GM21723 (cell line): ENCODE data around the gene CPED1.
"Not testable (repeated sequence)": the region's sequence is repeated elsewhere in the genome, so short reads cannot be mapped to it uniquely, and the experiment has no call there.

Experiments
- ATAC-seq: cut with Tn5 transposase; IDR thresholded peaks from one replicate; pipeline ENCODE4 v1.9.1; 2021; ENCODE audit warnings: mild to moderate bottlenecking, moderate library complexity; ENCODE audit not compliant: unreplicated experiment

Gene CPED1

DNA sequence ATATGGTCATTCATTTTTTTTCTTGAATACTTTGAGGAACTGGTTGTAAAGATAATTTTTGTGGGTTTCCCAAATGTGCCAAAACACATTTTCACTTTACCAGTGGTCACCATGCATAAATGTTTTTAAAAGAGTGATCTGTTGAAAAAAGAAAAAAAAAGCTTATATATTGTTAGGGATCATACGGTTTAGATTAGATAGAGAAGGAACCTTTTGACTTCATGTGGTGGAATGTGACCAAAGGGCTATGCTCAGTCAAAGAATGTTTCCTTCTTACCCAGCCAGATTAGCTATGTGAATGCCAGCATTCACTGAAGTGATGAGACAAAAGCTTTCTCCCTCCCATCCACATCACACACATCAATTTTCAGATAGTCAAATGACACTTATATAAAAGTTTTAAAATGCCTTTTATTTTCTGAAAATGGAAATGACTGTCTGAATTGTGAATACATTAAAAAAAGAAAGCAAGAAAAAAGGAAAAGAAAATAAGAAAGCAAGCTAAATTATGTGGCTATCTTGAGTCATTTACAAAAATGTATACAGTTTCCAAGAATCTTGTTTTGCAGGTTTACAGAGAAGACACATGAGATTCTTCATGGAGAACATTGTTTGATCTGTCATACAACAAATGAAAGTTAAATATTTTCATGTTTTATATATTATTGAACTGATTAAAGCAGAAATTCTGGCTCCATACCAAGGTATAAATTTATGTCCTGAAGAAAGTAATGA is 8.6 kb upstream of the CPED1 start:
- no peak for ATAC-seq

GRCh38 chr7:120981117-120981516 is 7.4 kb upstream of the CPED1 start:
- no peak for ATAC-seq

DNA sequence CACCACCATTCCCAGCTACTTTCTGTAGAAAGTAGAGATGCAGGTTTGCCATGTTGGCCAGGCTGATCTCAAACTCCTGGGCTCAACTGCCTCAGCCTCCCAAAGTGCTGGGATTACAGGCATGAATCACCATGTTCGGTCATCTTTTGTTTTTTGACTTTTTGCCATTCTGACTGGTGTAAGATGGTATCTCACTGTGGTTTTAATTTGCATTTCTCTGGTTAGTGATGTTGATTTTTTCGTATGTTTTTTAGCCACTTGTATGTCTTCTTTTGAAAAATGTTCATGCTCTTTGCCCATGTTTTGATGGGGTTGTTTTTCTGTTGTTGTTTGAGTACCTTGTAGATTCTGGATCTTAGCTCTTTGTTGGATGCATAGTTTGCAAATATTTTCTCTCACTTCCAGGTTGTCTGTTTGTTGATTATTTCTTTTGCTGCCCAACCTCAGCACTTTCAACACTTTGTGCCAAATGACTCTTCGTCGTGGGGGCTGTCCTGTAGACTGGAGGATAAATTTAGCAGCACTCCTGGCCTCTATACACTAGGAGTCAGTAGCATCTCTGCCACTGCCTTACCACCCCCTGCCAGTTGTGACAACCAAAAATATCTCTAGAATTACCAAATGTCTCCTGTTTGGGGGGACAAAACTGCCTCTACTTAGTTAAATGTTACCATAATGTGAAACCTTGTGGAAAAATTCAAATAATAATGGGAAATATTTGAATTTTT is 6.5 kb upstream of the CPED1 start:
- no peak for ATAC-seq

GRCh38 chr7:120983592-120983991 is 4.9 kb upstream of the CPED1 start:
- ATAC-seq: not testable (repeated sequence)

DNA sequence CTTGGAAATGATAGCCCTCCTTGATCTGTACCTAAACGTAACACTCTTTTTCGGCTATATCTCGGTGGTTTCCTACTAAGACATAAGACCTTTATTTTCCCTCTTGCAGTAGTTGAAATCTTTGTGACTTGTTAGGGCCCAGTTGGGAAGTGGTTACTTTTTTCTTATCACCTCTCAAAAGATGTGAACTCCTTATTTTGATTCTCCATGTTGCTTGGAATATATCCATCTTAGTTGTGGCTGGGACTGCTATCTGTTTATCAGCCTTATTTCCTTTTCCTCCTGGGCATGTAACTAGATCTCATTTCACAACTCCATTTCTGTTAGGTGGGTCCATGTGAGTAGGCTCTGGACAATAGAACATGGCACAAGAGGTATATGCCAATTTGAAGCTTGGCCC is 4.1 kb upstream of the CPED1 start:
- ATAC-seq: no peak

DNA sequence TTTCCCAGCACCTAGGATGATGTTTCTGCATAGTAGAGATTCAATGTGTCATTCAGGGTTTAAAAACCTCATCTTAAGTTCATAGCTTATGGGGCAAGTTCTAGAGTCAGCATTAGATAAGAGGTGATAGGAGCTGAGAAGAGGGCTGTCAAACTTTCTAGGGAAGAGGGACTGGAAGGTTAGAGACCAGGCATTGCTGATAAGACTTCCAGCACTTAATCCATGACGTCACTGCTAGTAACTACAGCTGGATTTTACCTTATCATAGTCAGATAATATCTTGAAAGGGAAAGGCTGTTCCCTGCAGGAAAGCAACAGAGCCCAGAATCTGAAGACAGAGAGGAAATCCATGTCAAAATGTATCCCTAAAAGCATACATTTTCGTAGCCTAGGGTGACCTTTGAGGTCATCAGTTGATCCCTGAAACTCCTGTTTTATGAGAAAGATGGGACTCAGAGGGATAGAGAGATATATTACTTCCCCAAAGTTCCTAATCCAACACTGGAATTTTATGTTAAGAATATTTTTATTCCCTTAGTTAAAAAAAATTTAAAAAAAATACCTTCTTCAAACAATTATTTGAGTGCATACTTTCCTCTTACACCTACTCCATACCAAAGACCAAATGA is 3.3 kb upstream of the CPED1 start:
- ATAC-seq: no peak

GRCh38 chr7:120985839-120986238 is 2.7 kb upstream of the CPED1 start:
- ATAC-seq: no peak

DNA sequence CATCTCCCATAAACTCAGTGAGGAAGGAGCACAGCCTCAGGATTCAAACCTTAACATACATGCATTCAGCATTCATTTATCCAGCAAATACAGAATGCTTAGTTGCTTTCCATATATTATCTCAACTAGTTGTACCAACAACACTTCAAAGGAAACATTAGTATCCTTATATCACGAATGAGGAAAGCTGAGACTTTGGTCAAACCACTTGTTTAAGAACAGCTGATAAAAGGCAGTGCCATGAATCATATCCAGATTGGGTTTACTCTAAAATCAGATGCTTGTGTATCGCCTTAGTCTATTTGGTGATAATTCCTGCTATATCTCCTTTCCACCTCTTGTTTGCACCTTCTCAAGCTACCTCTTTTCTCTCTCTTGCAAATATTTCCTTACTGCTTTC is 1.9 kb upstream of the CPED1 start:
- no peak for ATAC-seq

DNA sequence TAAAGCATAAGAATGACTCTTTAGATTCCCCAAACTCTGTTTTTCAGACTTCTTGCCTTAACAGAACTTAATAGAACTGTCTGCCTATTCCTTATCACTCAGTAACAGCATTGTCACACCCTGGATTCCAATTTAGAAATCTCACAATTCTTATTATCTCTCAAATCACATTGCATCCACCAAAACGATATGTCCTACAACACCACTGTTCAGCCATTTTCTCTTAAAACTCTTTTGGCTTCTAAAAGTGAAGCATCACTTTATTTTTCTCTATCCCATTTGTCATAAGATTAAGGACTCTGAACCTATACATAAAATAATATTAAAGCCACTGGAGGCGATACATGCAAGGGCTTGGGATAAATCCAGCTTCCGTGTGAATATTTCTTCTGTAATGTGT is 1.2 kb upstream of the CPED1 start:
- ATAC-seq: no peak

GRCh38 chr7:120987683-120988590 is 574 bp upstream of the CPED1 start:
- peak; percentile 95 for ATAC-seq

DNA sequence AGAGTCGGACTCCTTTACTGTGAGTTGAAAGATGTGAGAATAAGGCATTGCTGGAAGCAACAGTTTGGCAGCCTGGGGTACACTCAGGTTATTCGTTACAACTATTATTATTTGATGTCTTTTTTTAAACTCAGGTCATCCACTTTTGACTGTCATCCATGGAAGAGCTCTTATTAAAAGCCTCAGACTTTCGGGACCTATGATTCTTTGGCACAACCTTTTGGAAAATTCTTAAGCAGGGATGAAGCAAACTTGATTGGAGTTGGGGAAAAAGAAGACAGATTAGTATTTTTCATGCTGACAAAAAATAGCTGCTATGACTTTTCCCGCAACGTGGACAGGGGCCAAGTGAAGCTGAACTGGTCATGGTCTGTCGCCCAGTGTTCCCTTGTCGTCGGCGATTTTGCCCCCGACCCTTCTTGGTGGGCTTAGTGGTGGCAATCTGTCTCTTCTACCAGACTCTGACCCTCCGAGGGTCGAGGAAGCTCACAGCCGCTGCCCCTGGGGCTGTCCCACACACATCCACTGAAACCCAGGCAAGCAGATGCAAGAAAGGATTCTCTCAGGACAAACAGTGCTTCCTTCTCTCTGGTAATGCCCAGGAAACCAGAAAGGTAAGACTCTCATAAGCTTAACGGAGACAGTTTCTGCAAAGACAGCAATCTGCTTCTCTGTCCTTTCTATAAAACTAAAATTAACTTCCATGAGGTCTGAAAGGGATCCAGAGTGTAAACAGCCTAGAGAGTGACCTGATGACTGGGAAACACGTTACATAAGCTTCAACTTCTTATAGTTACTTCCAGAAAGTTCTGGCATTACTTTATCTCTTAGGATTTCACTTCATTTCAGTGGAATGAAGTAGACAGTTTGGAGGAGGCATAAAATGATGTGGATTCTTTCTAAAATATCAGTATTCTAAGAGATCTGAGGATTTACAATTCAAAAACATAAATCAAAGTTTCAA is 1.0 kb downstream of the CPED1 start:
- no peak for ATAC-seq

DNA sequence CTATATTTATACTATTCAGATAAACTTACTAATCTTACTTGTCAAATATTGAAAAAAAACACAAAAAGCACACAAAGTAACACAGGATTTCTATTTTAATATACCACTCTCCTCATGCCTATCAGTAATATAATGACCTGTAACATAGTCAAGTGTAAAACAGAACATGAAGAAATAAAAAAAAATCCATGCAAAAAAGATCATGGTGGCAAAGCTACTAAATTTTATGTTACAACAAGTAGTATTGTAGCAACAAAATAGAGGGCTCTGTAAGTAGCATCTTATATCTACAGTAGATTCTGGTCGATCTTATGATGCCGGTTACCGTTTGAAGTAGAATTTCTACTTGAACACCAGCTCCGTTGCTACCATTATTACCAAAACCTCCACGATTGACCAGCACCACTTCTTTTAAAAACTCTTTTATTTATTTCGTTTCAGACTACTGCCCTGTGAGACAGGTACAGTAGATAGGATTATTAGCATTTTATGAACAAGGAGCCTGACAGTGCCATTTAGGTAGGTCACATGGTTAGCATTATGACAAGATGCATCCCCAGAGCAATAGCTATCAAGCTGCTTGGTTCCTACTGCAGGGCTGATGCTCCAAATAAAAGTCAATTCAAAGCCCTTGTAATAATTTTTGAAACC is 2.1 kb downstream of the CPED1 start:
- ATAC-seq: no peak

DNA sequence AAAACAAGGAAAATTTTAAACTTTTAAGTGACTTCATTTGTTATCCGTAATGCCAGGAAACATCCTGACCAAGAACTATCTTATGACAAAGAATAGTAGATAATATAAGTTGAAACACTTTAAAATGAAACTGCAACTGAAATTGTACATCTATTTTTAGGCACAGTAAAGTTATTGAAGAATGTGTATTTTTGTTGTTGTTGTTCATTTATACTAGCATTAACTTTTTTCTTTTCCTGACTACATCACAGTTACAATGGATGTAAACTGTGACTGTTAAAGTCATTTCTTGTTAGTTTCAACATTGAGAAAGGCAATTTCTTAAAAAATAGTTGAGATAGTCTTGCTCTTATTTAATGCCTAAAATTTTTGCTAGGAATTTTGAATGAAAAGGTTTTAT is 2.6 kb downstream of the CPED1 start:
- no peak for ATAC-seq

DNA sequence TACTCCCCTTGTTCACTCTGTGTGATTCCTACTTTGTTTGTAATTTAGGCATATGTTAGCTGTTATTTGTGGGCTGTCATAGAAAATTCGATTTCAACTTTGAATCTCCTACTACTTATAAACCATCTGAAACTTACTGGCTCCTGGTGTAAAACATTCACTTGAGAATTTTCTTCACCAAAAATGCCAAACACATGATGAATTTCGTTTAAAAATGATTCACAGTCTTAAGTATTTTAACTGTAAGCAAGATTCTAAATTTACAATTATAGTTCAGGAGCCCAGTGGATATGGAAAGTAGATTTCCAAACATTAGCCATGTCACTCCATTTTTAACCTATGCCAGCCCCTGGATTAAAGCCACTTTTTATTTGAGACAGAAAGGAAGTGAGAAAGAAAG is 3.1 kb downstream of the CPED1 start:
- ATAC-seq: no peak

DNA sequence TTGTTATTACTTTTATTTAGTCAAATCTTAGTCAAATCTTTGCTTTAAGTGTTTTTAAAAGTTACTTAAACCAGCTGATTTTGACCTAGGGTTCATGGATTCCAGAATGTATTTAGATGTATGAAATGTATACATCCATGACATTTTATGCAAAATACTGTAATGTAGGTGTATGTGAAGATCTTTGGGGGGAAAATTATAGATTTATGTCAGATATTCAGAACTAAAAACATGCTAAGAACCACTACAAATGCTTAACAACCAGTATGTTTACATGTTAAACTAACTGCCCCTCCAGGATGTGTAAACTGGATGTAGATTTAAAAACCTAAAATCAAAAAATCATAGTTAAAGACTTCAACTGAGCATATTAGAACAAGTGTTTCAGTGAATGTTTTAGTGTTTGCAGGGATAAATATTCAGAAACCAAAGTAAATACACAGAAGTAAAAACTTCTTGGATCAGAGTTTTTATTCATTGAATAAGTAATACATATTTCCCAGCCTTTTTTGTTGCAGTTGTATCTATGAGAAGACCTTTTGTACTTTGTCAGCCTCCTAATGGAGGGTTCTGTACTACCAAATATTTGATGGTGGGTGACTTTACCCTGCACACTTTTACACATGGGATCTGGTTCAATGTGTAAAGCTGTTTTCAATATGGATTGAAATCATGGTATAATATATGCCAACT is 3.9 kb downstream of the CPED1 start:
- ATAC-seq: no peak

DNA sequence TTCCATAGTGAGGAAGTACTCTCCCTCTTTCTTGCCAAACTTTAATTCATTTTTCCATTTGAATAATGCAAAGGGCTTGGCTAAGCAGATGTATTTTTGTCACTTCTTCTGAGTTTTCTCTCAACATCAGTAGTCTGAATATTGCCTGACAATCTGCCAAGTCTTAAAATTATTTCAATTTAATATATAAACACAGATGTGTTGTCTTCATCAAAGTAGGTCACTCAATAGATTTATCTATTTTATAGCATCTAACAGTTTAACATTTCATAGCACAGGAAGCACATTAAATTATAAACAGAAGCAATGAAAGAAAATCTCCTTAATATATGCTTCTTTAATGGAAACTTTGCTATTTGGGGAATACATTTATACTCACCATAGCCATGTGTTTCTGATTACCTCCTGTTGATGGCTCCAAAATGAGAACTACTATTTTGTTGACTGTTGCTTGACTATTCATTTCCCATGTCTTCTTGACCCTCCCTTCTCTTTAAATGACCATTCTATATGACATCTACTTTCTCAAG is 4.5 kb downstream of the CPED1 start:
- no peak for ATAC-seq

GRCh38 chr7:120993553-120994191 is 5.2 kb downstream of the CPED1 start:
- ATAC-seq: no peak
